Panc1 (cell line): ENCODE results near the gene NCLN.

Source experiments
- CTCF ChIP-seq: fragments of 450-650 bp; IDR thresholded peaks from 2 replicates; pipeline ENCODE4 v1.5.1; 2017; ENCODE audit warnings: mild to moderate bottlenecking
- POLR2AphosphoS5 ChIP-seq: IDR thresholded peaks from 2 replicates; pipeline ENCODE4 v1.6.1; 2012; ENCODE audit warnings: mild to moderate bottlenecking, low read depth, low read length, moderate library complexity
- TF ChIP-seq, protein P1 (sequence below), 2 experiments: IDR thresholded peaks; 2 replicates each; pipeline ENCODE4 v1.6.1; 2011 to 2012; ENCODE audit warnings: low read depth in 2 of 2, control low read depth in 1 of 2, low read length in 1 of 2, mild to moderate bottlenecking in 1 of 2, moderate library complexity in 1 of 2; ENCODE audit not compliant: insufficient read depth in 1 of 2

DNA sequence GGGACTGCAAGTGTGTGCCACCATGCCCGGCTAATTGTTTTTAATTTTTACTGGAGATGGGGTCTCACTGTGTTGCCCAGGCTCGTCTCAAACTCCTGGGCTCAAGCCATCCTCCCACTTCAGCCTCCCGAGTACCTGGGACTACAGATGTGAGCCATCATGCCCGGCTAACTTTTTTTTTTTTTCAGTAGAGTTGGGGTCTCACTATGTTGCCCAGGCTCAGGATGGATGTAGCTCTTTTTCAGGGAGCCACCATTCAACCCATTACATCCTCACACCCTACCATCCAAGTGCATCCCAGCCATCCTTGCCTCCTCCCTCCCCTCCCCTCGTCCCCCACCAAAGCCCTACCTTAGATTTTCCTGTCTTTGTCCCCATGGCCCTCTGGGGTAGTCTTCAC lies 53.6 kb downstream of the NCLN start:
- TF ChIP-seq CTCF: no peak
- TF ChIP-seq, protein P1, sequence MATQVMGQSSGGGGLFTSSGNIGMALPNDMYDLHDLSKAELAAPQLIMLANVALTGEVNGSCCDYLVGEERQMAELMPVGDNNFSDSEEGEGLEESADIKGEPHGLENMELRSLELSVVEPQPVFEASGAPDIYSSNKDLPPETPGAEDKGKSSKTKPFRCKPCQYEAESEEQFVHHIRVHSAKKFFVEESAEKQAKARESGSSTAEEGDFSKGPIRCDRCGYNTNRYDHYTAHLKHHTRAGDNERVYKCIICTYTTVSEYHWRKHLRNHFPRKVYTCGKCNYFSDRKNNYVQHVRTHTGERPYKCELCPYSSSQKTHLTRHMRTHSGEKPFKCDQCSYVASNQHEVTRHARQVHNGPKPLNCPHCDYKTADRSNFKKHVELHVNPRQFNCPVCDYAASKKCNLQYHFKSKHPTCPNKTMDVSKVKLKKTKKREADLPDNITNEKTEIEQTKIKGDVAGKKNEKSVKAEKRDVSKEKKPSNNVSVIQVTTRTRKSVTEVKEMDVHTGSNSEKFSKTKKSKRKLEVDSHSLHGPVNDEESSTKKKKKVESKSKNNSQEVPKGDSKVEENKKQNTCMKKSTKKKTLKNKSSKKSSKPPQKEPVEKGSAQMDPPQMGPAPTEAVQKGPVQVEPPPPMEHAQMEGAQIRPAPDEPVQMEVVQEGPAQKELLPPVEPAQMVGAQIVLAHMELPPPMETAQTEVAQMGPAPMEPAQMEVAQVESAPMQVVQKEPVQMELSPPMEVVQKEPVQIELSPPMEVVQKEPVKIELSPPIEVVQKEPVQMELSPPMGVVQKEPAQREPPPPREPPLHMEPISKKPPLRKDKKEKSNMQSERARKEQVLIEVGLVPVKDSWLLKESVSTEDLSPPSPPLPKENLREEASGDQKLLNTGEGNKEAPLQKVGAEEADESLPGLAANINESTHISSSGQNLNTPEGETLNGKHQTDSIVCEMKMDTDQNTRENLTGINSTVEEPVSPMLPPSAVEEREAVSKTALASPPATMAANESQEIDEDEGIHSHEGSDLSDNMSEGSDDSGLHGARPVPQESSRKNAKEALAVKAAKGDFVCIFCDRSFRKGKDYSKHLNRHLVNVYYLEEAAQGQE (IDR thresholded peaks at IDR 0.05; ENCODE audit: insufficient read depth in 1 of 2, low read depth in 2 of 2, low read length in 1 of 2): no peak
- no peak for TF ChIP-seq POLR2AphosphoS5
